Measurements from ENCODE around the gene ZNF217.

DNA sequence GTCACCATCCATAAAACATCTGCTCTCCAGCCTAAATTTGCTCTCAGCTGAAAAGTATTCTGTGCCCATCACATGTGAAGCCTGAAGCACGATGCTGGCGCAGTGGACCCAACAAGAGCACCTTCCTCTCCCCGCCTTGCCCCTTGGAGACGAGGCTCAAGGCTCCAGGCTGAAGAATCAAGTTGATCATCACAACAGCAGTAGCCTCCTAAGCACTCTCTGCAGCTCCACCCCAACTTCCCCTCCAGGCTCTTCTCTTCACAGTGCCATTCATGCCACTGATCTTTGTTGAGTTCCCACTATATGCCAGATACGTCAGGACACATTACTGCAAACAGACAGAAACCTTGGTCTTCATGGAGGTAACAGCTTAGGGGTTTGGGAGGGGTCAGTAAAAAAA lies 41.6 kb upstream of the ZNF217 start:
- TF ChIP-seq, protein P1, sequence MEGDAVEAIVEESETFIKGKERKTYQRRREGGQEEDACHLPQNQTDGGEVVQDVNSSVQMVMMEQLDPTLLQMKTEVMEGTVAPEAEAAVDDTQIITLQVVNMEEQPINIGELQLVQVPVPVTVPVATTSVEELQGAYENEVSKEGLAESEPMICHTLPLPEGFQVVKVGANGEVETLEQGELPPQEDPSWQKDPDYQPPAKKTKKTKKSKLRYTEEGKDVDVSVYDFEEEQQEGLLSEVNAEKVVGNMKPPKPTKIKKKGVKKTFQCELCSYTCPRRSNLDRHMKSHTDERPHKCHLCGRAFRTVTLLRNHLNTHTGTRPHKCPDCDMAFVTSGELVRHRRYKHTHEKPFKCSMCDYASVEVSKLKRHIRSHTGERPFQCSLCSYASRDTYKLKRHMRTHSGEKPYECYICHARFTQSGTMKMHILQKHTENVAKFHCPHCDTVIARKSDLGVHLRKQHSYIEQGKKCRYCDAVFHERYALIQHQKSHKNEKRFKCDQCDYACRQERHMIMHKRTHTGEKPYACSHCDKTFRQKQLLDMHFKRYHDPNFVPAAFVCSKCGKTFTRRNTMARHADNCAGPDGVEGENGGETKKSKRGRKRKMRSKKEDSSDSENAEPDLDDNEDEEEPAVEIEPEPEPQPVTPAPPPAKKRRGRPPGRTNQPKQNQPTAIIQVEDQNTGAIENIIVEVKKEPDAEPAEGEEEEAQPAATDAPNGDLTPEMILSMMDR (IDR thresholded peaks at IDR 0.05), result no peak
- TF ChIP-seq, protein P2, sequence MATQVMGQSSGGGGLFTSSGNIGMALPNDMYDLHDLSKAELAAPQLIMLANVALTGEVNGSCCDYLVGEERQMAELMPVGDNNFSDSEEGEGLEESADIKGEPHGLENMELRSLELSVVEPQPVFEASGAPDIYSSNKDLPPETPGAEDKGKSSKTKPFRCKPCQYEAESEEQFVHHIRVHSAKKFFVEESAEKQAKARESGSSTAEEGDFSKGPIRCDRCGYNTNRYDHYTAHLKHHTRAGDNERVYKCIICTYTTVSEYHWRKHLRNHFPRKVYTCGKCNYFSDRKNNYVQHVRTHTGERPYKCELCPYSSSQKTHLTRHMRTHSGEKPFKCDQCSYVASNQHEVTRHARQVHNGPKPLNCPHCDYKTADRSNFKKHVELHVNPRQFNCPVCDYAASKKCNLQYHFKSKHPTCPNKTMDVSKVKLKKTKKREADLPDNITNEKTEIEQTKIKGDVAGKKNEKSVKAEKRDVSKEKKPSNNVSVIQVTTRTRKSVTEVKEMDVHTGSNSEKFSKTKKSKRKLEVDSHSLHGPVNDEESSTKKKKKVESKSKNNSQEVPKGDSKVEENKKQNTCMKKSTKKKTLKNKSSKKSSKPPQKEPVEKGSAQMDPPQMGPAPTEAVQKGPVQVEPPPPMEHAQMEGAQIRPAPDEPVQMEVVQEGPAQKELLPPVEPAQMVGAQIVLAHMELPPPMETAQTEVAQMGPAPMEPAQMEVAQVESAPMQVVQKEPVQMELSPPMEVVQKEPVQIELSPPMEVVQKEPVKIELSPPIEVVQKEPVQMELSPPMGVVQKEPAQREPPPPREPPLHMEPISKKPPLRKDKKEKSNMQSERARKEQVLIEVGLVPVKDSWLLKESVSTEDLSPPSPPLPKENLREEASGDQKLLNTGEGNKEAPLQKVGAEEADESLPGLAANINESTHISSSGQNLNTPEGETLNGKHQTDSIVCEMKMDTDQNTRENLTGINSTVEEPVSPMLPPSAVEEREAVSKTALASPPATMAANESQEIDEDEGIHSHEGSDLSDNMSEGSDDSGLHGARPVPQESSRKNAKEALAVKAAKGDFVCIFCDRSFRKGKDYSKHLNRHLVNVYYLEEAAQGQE (IDR thresholded peaks at IDR 0.05; ENCODE audit: insufficient read depth in 1 of 2, low read depth in 2 of 2, low read length in 1 of 2), result no peak
